ENCODE measurements around the gene NANOS2. TPM values are rescaled to one million over a fixed set of nuclear protein-coding genes. Genes with fewer than 3 reads are reported as not detected.
A peak's percentile ranks its signal among the peaks of the same experiment; 100 is the strongest.

NANOS2 gene
- total and polyA plus RNA-seq, 9 of the 15 experiments (the other 6 are each of a cell fraction or from before 2014, with no cell fraction given), result not detected

DNA sequence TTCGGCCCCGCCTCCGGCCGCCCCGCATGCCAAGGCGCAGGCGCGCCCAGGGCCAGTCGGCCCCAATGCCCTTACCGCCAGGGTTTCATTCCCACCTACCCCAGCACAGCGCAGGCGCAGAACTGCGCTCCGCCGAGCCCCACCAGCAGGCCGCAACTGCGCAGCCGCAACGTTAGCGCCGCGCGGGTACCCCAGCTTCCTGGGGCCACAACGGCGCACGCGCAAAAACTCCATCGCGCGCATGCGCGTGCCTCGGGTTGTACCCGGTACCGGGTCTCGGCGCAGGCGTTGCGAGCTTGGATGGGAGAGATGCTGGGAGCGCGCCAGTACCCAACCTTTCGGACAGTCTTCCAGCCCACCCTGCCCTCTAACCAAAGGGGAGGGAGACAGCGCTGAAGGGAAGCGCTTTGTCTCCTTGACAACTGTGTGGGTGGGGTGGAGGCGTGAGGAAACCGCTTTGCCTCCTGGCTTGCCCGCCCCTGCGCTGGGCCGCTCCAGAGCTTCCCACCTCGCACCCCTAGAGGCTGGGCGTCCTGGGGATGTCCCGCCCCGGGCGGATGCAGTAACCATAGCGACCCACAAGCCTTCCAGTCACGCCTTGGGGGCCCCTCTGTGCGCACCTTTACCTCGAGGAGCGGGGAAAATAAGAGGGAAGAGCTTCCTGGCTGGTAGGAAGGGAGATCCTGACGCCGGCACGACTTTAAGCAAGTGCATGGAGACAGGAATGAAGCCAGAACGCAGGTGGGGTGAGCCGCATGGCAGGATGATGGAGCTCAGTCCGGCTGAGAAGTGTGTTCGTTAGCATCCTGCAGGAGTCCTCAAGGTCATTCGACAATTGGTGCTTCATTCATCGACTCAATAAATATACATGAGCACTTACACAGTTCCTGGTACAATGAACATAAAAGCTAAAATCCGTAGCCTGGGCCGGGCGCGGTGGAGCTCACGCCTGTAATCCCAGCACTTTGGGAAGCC, 11.6 kb downstream of the NANOS2 start (continued):
- TF ChIP-seq, protein P1, sequence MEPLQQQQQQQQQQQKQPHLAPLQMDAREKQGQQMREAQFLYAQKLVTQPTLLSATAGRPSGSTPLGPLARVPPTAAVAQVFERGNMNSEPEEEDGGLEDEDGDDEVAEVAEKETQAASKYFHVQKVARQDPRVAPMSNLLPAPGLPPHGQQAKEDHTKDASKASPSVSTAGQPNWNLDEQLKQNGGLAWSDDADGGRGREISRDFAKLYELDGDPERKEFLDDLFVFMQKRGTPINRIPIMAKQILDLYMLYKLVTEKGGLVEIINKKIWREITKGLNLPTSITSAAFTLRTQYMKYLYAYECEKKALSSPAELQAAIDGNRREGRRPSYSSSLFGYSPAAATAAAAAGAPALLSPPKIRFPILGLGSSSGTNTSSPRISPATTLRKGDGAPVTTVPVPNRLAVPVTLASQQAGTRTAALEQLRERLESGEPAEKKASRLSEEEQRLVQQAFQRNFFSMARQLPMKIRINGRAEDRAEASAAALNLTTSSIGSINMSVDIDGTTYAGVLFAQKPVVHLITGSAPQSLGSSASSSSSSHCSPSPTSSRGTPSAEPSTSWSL (CRISPR knock-in tag; IDR thresholded peaks at IDR 0.05; ENCODE audit: borderline replicate concordance), result 0 out of 2 replicates have a peak, but pooled peaks have one; percentile 73
- TF ChIP-seq CCNT2 (IDR thresholded peaks at IDR 0.05; ENCODE audit: borderline replicate concordance, extremely low read depth, insufficient read length, low read depth, low read length) (peak; percentile 58), SETDB1 (IDR thresholded peaks at IDR 0.05; ENCODE audit: low read length) (peak; percentile 51), CXXC5 (CRISPR knock-in tag; IDR thresholded peaks at IDR 0.05) (peak; percentile 44), SMAD1 (IDR thresholded peaks at IDR 0.05; ENCODE audit: low read depth, low read length, partially characterized antibody) (no peak), POLR2B (IDR thresholded peaks at IDR 0.05; ENCODE audit: low read depth, partially characterized antibody) (peak; percentile 96), KDM5B (IDR thresholded peaks at IDR 0.05; ENCODE audit: insufficient replicate concordance, low read depth, low read length) (no peak), SMC3 (conservative IDR thresholded peaks at IDR 0.05; ENCODE audit: insufficient read depth, low read depth, low read length) (no peak), ERF (CRISPR knock-in tag; IDR thresholded peaks at IDR 0.05) (peak; percentile 87; the same call in 1 of the 2 replicates), TCF7 (IDR thresholded peaks at IDR 0.05; ENCODE audit: borderline replicate concordance) (no peak), KAT7 (CRISPR knock-in tag; IDR thresholded peaks at IDR 0.05; ENCODE audit: borderline replicate concordance) (no peak), CBFA2T3 (IDR thresholded peaks at IDR 0.05) (no peak), PHF8 (IDR thresholded peaks at IDR 0.05; ENCODE audit: borderline replicate concordance, low read length) (peak; percentile 79; the same call in 1 of the 2 replicates), GATAD2A (IDR thresholded peaks at IDR 0.05) (no peak), COPS2 (conservative IDR thresholded peaks at IDR 0.05) (no peak), FOXP1 (CRISPR knock-in tag; IDR thresholded peaks at IDR 0.05) (peak; percentile 63; the same call in 1 of the 2 replicates), NBN (IDR thresholded peaks at IDR 0.05; ENCODE audit: low read depth) (no peak), CHD1 (IDR thresholded peaks at IDR 0.05; ENCODE audit: low read length) (no peak), KLF1 (tag; IDR thresholded peaks at IDR 0.05) (no peak), CBFA2T2 (conservative IDR thresholded peaks at IDR 0.05) (no peak), POU5F1 (IDR thresholded peaks at IDR 0.05; ENCODE audit: borderline replicate concordance, low read depth, low read length, partially characterized antibody) (peak; percentile 57), MYBL2 (IDR thresholded peaks at IDR 0.05; ENCODE audit: low read depth) (no peak), MYBL2 (CRISPR knock-in tag; IDR thresholded peaks at IDR 0.05; ENCODE audit: borderline replicate concordance) (no peak), MAZ (CRISPR knock-in tag; conservative IDR thresholded peaks at IDR 0.05 in 1 of 2, IDR thresholded peaks at IDR 0.05 in 1 of 2) (peak; percentile 77 to 89; a peak in 3 of 4 replicates), ZNF143 (CRISPR knock-in tag; IDR thresholded peaks at IDR 0.05) (0 out of 2 replicates have a peak, but pooled peaks have one; percentile 25), JUND (IDR thresholded peaks at IDR 0.05; ENCODE audit: borderline replicate concordance, low read depth, low read length) (0 out of 2 replicates have a peak, but pooled peaks have one; percentile 2), JUND (tag; IDR thresholded peaks at IDR 0.05; ENCODE audit: borderline replicate concordance, low read depth, low read length) (no peak), PHF20 (IDR thresholded peaks at IDR 0.05; ENCODE audit: partially characterized antibody) (peak; percentile 59)

All from K562 (cell line).